ENCODE results near the gene ARL8A.
"Not testable (repeated sequence)": the region's sequence is repeated elsewhere in the genome, so short reads cannot be mapped to it uniquely, and the experiment has no call there.

The ARL8A gene

GRCh38 chr1:202117898-202118371, 26.6 kb downstream of the ARL8A start:
- no peak for DNase-seq (ENCODE audit: low read depth in 1 of 2, low spot score in 1 of 2)

- DNase-seq (ENCODE audit: low read depth in 1 of 2, low spot score in 1 of 2), result no peak
These were observed 28.2 kb downstream of the ARL8A start for GRCh38 chr1:202116287-202116686.

- DNase-seq (ENCODE audit: low read depth in 1 of 2, low spot score in 1 of 2), result no peak
These were observed 30.7 kb downstream of the ARL8A start for GRCh38 chr1:202113690-202114300.

GRCh38 chr1:202112859-202113689, 31.5 kb downstream of the ARL8A start:
- DNase-seq (ENCODE audit: low read depth in 1 of 2, low spot score in 1 of 2), result no peak

GRCh38 chr1:202111589-202111988, 32.9 kb downstream of the ARL8A start:
- not testable (repeated sequence) for DNase-seq (ENCODE audit: low read depth in 1 of 2, low spot score in 1 of 2)

- DNase-seq (ENCODE audit: low read depth in 1 of 2, low spot score in 1 of 2), result no peak
These were observed 33.6 kb downstream of the ARL8A start for GRCh38 chr1:202110977-202111376.

- no peak for DNase-seq (ENCODE audit: low read depth in 1 of 2, low spot score in 1 of 2)
These were observed 36.5 kb downstream of the ARL8A start for GRCh38 chr1:202107801-202108731.

GRCh38 chr1:202107321-202107761, 37.2 kb downstream of the ARL8A start:
- no peak for DNase-seq (ENCODE audit: low read depth in 1 of 2, low spot score in 1 of 2)

- DNase-seq (ENCODE audit: low read depth in 1 of 2, low spot score in 1 of 2), result no peak
These were observed 37.9 kb downstream of the ARL8A start for GRCh38 chr1:202106340-202107254.

- no peak for DNase-seq (ENCODE audit: low read depth in 1 of 2, low spot score in 1 of 2)
These were observed 38.8 kb downstream of the ARL8A start for GRCh38 chr1:202105571-202106339.

GRCh38 chr1:202104073-202104472, 40.5 kb downstream of the ARL8A start:
- DNase-seq (ENCODE audit: low read depth in 1 of 2, low spot score in 1 of 2), result no peak

GRCh38 chr1:202101184-202101583, 43.4 kb downstream of the ARL8A start:
- DNase-seq (ENCODE audit: low read depth in 1 of 2, low spot score in 1 of 2), result no peak

- DNase-seq (ENCODE audit: low read depth in 1 of 2, low spot score in 1 of 2), result no peak
These were observed 50.7 kb downstream of the ARL8A start for GRCh38 chr1:202093858-202094257.

GRCh38 chr1:202090994-202091393, 53.5 kb downstream of the ARL8A start:
- no peak for DNase-seq (ENCODE audit: low read depth in 1 of 2, low spot score in 1 of 2)

GRCh38 chr1:202088206-202088605, 56.3 kb downstream of the ARL8A start:
- DNase-seq (ENCODE audit: low read depth in 1 of 2, low spot score in 1 of 2), result no peak

GRCh38 chr1:202086579-202087350, 57.8 kb downstream of the ARL8A start:
- no peak for DNase-seq (ENCODE audit: low read depth in 1 of 2, low spot score in 1 of 2)

GRCh38 chr1:202085682-202086373, 58.7 kb downstream of the ARL8A start:
- DNase-seq (ENCODE audit: low read depth in 1 of 2, low spot score in 1 of 2), result no peak
